Left lobe of liver (tissue), 2 donors: ENCODE data around the gene HS3ST6. TPM values are rescaled to one million over a fixed set of nuclear protein-coding genes. Genes with fewer than 3 reads are reported as not detected.
A peak's percentile ranks its signal among the peaks of the same experiment; 100 is the strongest.
"Not testable (repeated sequence)": the region's sequence is repeated elsewhere in the genome, so short reads cannot be mapped to it uniquely, and the experiment has no call there.

Source experiments
- ATAC-seq: fragments of 200-7000 bp; cut with Tn5 transposase; one replicate; pipeline ENCODE4 v1.9.1; 2020; ENCODE audit warnings: mild to moderate bottlenecking, moderate library complexity
- DNase-seq: peaks from one replicate; pipeline ENCODE4 v3.0.0-alpha.2; 2020; ENCODE audit warnings: low spot score
- total RNA-seq: library from RNA; stranded (reverse); gene quantifications from one replicate; pipeline ENCODE4 v1.2.1, GENCODE V29; 2021
- donor health status: DM: no; HTN: no; CAD: no; lungs with moderate emphysema.
- donor health status: DM: no; HTN: yes; CAD: no.

Gene HS3ST6
- total RNA-seq, 1 donor from 2014 or later: not detected

DNA sequence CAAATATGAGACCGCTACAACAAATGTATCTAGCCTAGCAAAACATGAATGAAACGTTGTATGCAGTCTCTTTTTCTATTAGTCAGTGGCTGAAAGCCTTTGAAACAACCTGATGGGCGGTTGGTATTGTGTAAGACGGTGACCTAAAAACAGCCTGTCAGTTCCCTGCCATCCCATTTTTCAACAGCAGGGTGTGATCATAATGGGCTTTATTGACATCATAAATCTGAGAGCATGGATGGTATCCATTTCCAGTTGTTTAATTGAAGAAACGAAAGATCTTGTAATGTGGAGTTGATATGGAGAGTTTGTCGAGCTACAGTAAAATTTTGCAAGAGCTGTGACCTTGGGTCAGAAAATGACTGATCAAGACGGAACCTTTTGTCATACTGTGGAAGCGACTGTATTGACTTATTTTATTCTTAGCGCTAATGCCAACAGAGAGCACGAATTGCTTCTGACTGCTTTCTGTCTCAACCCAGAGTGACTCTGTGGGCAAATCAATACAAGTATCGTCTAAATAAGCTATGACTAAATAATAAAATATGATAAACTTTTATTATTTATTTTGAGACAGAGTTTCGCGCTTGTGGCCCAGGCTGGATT lies 34.0 kb downstream of the HS3ST6 start:
- ATAC-seq (peak; percentile 94), DNase-seq (no peak)

DNA sequence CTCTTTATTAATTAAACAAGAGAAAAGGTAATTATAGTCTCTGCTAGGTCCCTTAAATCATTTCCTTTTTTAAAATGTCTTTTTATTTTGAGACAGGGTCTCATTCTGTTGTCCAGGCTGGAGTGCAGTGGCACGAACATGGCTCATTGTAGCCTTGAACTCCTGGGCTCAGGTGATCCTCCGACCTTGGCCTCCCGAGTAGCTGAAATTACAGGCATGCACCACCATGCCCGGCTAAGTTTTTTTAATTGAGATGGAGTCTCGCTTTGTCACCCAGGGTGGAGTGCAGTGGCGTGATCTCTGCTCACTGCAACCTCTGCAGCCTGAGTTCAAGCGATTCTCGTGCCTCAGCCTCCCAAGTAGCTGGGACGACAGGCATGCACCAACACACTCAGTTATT lies 37.0 kb downstream of the HS3ST6 start:
- DNase-seq, ATAC-seq: not testable (repeated sequence)

DNA sequence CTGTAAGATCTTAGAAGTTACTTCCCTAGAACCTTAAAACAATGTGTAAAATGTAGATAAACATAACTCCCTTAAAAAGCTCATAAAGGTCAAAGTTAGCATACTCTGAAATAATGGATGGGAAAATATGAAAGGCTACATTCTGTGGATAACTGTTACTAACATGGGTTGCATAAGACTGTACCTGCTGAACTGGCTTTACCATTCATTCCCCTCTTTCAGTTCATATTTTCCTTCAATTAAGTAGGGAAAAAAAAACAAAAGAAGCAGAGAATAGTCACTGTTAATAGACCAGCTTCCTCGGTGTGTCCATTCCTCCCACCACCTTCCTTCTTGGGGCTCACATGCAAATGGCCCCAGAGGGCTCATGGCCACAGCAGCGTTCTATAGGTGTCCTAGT lies 38.7 kb downstream of the HS3ST6 start:
- no peak for DNase-seq
- ATAC-seq: no peak

DNA sequence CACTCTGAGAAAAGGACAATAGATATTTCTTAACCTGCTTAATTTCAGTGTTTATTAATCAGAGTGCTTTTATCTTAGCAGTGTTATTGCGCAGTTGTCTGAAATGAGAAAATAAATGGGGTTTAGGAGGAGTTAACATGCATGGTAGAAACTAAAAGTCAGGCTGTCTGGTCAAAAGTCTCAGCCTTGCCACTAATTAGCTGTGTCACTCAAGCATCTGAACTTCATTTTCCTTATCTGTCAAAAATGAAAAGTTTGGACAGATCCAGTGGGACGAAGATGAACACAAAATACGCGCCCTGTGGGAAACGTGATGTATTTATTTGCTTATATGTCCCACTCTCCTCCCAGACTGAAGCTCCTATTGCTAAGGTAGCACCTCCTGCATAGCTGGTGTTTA lies 40.0 kb downstream of the HS3ST6 start:
- no peak for ATAC-seq
- DNase-seq: no peak

DNA sequence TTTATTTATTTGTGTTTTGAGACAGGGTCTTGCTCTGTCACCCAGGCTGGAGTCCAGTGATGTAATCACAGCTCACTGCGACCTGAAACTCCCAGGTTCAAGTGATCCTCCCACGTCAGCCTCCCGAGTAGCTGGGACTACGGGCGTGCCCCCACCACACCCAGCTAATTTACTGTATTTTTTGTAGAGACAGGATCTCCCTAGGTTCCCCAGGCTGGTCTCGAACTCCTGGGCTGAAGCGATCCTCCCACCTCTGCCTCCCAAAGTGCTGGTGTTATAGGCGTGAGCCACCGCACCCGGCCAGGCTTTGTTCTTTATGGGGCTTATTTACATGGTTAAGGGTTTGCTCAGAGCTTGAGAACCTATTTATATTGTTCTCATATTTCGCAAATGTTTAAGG lies 40.4 kb downstream of the HS3ST6 start:
- no peak for DNase-seq
- ATAC-seq: no peak

DNA sequence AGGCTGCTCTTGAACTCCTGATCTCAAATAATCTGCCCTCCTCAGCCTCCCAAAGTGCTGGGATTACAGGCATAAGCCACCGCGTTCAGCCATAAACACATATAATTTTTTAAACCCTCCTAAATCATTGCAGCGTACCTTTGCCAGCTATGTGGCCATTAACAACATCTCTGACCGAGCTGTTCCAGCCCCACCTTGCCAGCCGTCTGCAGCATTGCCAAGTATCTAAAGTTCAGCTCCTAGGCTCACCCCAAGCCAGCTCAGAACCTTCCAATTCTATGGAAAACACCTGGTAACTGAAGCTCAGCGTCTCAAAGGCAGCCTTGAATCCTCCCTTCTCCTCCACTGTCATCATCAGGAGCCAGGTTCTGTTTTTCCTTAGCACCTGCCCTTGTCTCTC lies 41.1 kb downstream of the HS3ST6 start:
- DNase-seq (peak; percentile 74), ATAC-seq (peak; percentile 85)

DNA sequence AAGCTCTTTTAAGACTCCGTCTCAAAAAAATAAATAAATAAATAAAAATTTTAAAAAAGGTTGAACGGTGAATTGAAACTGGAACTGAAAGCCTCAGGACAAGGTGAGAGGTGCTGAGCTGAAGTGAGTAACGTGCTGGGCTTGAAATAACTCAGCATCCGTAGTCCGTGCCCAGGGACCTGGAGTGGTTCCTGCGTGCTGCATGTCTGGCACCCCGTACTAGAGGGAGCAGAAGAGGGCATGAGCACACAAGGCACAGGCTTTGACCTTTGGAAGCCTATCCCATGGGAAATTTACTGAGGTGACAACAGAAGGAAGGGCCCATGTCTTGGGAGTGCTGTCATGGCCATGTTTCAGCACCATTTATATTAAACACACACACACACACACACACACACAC lies 41.7 kb downstream of the HS3ST6 start:
- ATAC-seq: peak; percentile 86
- DNase-seq: peak; percentile 87

DNA sequence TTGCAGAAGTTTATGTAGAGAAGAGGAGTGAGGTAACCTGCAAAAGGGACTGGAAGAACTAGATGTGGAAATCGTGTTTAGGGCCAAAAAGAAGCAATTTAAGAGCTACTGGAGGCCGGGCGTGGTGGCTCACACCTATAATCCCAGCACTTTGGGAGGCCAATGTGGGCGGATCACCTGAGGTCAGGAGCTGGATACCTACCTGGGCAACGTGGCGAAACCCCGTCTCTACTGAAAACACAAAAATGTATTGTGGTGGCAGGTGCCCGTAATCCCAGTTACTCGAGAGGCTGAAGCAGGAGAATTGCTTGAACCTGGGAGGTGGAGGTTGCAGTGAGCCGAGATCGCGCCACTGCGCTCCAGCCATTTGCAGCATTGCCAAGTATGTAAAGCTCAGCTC lies 42.1 kb downstream of the HS3ST6 start:
- not testable (repeated sequence) for ATAC-seq, DNase-seq

DNA sequence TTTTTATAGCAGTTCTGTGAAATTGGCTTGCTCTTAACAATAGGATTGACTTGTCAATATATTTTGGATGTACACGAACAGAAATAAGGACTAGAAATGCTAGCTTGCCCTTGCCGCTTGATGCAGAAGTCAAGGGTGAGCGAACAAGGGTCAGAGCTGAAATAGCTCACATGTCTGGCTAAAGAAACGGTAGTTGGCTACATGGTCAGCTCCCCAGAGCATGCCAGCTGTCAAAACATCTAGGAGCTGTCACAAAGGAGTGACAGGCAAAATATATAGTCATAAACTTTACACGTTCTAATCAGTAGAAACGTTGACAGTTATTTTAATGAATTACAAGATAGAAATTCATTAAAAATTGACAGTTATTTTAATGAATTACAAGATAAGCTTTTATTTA lies 43.4 kb downstream of the HS3ST6 start:
- DNase-seq (peak; percentile 76), ATAC-seq (peak; percentile 60)

DNA sequence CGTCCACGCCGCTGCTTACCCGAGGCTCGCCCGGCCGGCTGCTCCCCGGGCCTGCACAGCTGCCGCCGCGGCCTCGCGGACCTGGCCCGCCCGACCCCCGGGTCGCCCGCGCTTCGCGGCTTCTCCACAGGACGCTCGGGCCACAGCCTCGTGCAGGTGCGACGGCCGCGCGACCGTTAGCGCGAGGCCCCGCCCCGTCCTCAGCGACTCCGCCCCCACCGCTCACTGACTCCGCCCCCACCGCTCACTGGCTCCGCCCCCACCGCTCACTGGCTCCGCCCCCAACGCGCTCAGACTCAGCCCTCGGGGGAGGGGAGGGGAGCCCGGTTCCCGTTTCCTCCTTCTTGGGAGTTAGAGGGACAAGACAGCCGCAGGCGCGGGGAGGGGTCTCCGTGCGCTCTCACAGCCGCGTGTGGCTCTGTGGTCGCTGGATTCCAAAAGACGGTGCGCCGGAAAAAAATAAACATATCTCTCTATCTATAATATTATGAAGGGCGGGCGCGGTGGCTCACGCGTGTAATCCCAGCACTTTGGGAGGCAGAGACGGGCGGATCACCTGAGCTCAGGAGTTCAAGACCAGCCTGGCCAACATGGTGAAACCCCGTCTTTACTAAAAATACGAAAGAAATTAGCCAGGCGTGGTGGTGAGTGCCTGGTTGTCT lies 46.1 kb downstream of the HS3ST6 start, which contains the start of gene MEIOB:
MEIOB (minus strand) TSS at position 191 of the 662 bp plus-strand sequence. CDS start 3,989 bp downstream, outside the sequence.
- no peak for DNase-seq
- no peak for ATAC-seq

DNA sequence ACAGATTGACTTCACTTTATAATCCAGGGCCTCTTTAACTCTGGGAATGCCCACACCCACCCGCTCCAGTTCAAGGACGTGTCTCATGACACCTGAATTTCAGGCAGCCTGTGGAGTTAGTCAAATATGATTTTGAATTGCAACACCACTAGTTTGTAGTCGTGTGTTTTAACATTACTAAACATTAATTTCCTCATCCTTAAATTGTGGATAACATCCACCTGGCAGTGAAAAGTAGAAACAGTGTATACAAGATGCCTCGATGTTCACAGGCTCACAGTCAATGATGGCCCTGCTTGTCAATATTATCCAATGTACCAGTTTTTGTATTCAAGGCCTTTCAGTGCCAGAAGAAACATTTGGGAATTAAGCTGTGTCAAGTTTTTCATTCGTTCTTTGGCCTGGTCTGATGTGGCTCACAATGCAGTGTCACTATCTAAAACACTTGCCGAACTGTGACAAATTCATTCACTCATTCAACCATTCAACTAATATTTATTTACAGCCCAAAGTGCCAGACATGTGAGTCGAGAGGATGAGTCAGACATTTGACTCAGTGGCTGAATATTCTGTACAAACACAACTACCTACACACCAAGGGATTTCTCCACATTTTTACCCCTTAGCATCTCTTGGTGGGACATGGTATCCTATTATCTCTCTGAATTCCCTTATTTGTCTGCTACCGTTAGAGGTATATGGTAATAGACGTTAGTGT lies 47.7 kb downstream of the HS3ST6 start:
- peak; percentile 83 for ATAC-seq
- peak; percentile 82 for DNase-seq

DNA sequence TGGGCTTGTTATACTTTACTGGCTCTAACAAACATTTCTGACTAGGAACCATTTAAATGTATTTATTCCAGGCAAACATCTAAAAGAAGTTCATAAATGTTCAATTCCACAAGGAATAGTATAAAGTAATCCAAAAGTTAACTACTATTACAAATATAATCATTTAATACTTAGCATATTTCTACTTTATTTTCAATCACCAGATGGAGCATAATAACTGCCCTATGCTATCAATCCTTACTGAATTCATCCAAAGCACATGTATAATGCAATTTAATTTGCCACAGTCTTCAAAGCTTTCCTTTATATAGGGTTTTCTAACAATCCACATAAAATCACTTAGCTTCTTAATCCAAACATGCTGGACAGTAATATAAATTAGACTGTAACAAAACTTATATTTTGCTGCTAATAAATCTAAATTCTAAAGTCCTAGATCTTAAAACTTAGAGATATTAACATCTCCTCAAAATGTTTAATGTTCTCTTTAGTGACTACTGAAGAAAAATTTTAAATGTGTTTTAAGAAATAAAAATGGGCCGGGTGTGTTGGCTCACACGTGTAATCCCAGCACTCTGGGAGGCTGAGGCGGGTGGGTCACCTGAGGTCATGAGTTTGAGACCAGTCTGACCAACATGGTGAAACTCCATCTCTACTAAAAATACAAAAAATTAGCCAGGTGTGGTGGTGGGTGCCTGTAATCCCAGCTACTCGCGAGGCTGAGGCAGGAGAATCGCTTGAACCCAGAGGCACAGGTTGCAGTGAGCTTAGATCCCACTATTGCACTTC lies 52.1 kb downstream of the HS3ST6 start:
- DNase-seq: peak; percentile 0

DNA sequence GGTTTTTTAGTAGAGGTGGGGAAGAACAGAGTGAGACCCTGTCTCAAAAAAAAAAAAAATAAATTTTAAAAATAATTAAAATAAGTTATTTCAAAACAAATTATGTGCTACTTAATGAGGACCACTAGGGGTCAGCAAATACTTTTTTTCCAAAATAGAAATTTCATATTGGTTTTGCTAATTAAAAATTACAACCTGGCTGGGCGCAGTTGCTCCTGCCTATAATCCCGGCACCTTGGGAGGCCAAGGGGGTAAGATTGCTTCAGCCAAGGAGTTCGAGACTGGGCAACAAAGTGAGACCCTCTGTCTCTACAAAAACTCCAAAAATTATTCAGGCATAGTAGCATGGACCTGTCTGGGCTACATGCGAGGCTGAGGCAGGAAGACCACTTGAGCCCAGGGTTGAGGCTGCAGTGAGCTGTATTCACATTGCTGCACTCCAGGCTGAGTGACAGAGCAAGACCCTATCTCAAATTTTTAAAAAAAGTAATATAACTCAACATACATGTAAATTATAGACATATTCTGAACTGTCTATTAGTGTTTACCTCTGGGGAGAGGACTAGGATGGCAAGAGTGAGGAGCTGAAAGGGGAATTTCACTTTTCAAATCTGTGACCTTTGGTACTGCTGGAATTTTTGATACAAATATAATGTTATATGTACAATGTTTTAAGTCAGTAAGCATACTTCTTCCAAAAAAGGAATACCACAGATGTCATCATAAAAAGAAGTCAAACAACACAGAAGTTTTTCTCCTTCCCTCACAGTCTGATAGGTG lies 54.3 kb downstream of the HS3ST6 start:
- DNase-seq (no peak), ATAC-seq (peak; percentile 78)

More for the DNA sequence above, 52.1 kb downstream of the HS3ST6 start:
- no peak for ATAC-seq

DNA sequence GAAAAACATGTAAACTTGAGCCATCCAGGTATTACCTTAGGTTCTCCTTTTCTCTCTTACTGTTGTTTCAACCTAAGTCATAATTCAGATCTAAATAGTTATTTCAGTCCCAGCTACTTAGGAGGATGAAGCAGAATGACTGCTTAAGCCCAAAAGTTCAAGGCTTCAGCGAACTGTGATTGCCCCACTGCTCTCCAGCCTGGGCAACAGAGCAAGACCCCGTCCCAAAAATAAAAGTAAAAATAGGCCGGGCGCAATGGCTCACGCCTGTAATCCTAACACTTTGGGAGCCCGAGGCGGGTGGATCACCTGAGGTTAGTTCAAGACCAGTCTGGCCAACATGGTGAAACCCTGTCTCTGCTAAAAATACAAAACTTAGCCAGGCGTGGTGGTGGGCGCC lies 55.8 kb downstream of the HS3ST6 start:
- no peak for ATAC-seq
- DNase-seq: no peak

DNA sequence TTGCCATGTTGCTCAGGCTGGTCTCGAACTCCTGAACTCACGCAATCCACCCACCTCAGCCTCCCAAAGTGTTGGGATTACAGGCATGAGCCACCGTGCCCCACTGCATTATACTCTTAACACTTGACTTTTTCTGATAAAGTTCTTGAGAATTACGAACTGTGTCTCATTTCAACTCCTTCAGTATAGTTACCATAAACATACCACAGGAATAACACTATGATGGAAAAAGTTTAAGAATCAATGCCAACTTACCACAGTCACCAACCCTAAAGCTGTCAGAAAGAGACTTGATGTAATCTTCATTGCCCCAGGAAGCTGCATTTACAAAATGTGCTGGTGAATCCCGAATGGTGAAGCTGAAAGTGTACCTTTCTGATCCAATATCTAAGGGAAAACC lies 56.5 kb downstream of the HS3ST6 start:
- DNase-seq: no peak
- no peak for ATAC-seq

Other genes starting within 250 kb of the HS3ST6 start
- gene JPT2, start 240.1 kb downstream of the HS3ST6 start, total RNA-seq: 33.1 TPM
- gene MAPK8IP3, start 212.2 kb downstream of the HS3ST6 start, total RNA-seq: 30.6 TPM
- gene NME3, start 146.9 kb downstream of the HS3ST6 start, total RNA-seq: 30.9 TPM
- gene EME2, start 145.6 kb downstream of the HS3ST6 start, total RNA-seq: 6.8 TPM
- 61.4 TPM for gene MRPS34, start 145.3 kb downstream of the HS3ST6 start, total RNA-seq
- gene SPSB3, start 135.8 kb downstream of the HS3ST6 start, total RNA-seq: 49.1 TPM
- 37.9 TPM for gene NUBP2, start 135.5 kb downstream of the HS3ST6 start, total RNA-seq
- gene IGFALS, start 124.7 kb downstream of the HS3ST6 start, total RNA-seq: 93.9 TPM
- gene HAGH, start 91.6 kb downstream of the HS3ST6 start, total RNA-seq: 176 TPM
- 53.4 TPM for gene FAHD1, start 91.2 kb downstream of the HS3ST6 start, total RNA-seq
- 0.20 TPM for gene MEIOB, start 46.3 kb downstream of the HS3ST6 start, total RNA-seq
- 124 TPM for gene MSRB1, start 24.8 kb upstream of the HS3ST6 start, total RNA-seq
- not detected for gene RPL3L, start 36.3 kb upstream of the HS3ST6 start, total RNA-seq
- 88.6 TPM for gene NDUFB10, start 41.1 kb upstream of the HS3ST6 start, total RNA-seq
- 545 TPM for gene RPS2, start 46.4 kb upstream of the HS3ST6 start, total RNA-seq
- gene RNF151, start 48.4 kb upstream of the HS3ST6 start, total RNA-seq: not detected
- 18.6 TPM for gene TBL3, start 53.6 kb upstream of the HS3ST6 start, total RNA-seq
- gene NOXO1, start 63.1 kb upstream of the HS3ST6 start, total RNA-seq: 1.7 TPM
- gene GFER, start 65.8 kb upstream of the HS3ST6 start, total RNA-seq: 20.3 TPM
- gene SYNGR3, start 71.6 kb upstream of the HS3ST6 start, total RNA-seq: 0.30 TPM
- 29.9 TPM for gene ZNF598, start 91.4 kb upstream of the HS3ST6 start, total RNA-seq
- gene NPW, start 101.4 kb upstream of the HS3ST6 start, total RNA-seq: 8.5 TPM
- 334 TPM for gene NHERF2, start 108.5 kb upstream of the HS3ST6 start, total RNA-seq
- 109 TPM for gene NTHL1, start 129.4 kb upstream of the HS3ST6 start, total RNA-seq
- gene TSC2, start 129.6 kb upstream of the HS3ST6 start, total RNA-seq: 117 TPM
- gene PKD1, start 217.5 kb upstream of the HS3ST6 start, total RNA-seq: 65.0 TPM
- 10.2 TPM for gene RAB26, start 230.2 kb upstream of the HS3ST6 start, total RNA-seq
- gene TRAF7, start 237.4 kb upstream of the HS3ST6 start, total RNA-seq: 44.2 TPM